ENCODE data around the gene NDUFA9.

GRCh38 chr12:4665236-4665635 is 16.3 kb downstream of the NDUFA9 start:
- TF ChIP-seq CTCF (IDR thresholded peaks at IDR 0.05; ENCODE audit: borderline replicate concordance, extremely low read depth, low read length, poor library complexity, severe bottlenecking) = no peak
- TF ChIP-seq EZH2 (IDR thresholded peaks at IDR 0.05; ENCODE audit: borderline replicate concordance, low read depth, low read length, severe bottlenecking) = no peak
